Stimulated activated CD4-positive, alpha-beta T cell treated with anti-CD3 and anti-CD28 coated beads, Interleukin-4, amount 100 ng/mL, for 1 hour (primary cell): ENCODE results near the gene SLC25A48.

ENCODE experiments used
- DNase-seq: peaks from one replicate; pipeline ENCODE4 v3.0.0-alpha.2; 2020

The SLC25A48 gene

GRCh38 chr5:135834639-135835529 is at the start of gene SLC25A48:
Gene SLC25A48 (plus strand): TSS chr5:135834663. CDS start chr5:135834848, 185 bp downstream.
- DNase-seq: peak; percentile 11

GRCh38 chr5:135800656-135801055 is 33.8 kb upstream of the SLC25A48 start:
- no peak for DNase-seq

- DNase-seq: no peak
Observed at GRCh38 chr5:135810188-135810943, 24.1 kb upstream of the SLC25A48 start.

- no peak for DNase-seq
Observed at GRCh38 chr5:135811007-135811406, 23.5 kb upstream of the SLC25A48 start.

GRCh38 chr5:135813758-135814157 is 20.7 kb upstream of the SLC25A48 start:
- DNase-seq: no peak

- no peak for DNase-seq
Observed at GRCh38 chr5:135814316-135814715, 20.1 kb upstream of the SLC25A48 start.

- DNase-seq: no peak
Observed at GRCh38 chr5:135814812-135815211, 19.7 kb upstream of the SLC25A48 start.

GRCh38 chr5:135821061-135821801 is 13.2 kb upstream of the SLC25A48 start:
- DNase-seq: no peak

- DNase-seq: no peak
Observed at GRCh38 chr5:135821802-135822201, 12.7 kb upstream of the SLC25A48 start.

GRCh38 chr5:135822286-135822685 is 12.2 kb upstream of the SLC25A48 start:
- no peak for DNase-seq

- no peak for DNase-seq
Observed at GRCh38 chr5:135822959-135823358, 11.5 kb upstream of the SLC25A48 start.

GRCh38 chr5:135823881-135824280 is 10.6 kb upstream of the SLC25A48 start:
- no peak for DNase-seq

GRCh38 chr5:135824541-135825041 is 9.9 kb upstream of the SLC25A48 start:
- DNase-seq: no peak

GRCh38 chr5:135825373-135826220 is 8.9 kb upstream of the SLC25A48 start:
- DNase-seq: no peak

GRCh38 chr5:135826221-135826525 is 8.3 kb upstream of the SLC25A48 start:
- DNase-seq: no peak

GRCh38 chr5:135826994-135827671 is 7.3 kb upstream of the SLC25A48 start:
- no peak for DNase-seq

GRCh38 chr5:135827965-135828781 is 6.3 kb upstream of the SLC25A48 start:
- no peak for DNase-seq

GRCh38 chr5:135828782-135829127 is 5.7 kb upstream of the SLC25A48 start:
- DNase-seq: no peak

GRCh38 chr5:135829179-135829578 is 5.3 kb upstream of the SLC25A48 start:
- DNase-seq: no peak

GRCh38 chr5:135829681-135830383 is 4.6 kb upstream of the SLC25A48 start:
- peak; percentile 10 for DNase-seq
